Measurements from ENCODE around the gene UNKL.

GRCh38 chr16:1448536-1449116, 34.1 kb upstream of the UNKL start:
- no peak for TF ChIP-seq POLR2A (IDR thresholded peaks at IDR 0.05; ENCODE audit: low read length)
- TF ChIP-seq GATA1 (IDR thresholded peaks at IDR 0.05; ENCODE audit: low read depth, low read length): no peak
